GM21786 (cell line): ENCODE measurements around the gene STXBP5L.
"Not testable (repeated sequence)": the region's sequence is repeated elsewhere in the genome, so short reads cannot be mapped to it uniquely, and the experiment has no call there.

Experiments used
- ATAC-seq: cut with Tn5 transposase; IDR thresholded peaks from one replicate; pipeline ENCODE4 v1.9.1; 2021; ENCODE audit not compliant: unreplicated experiment

The STXBP5L gene

GRCh38 chr3:120908030-120908794, at the start of gene STXBP5L:
TSS of gene STXBP5L (plus strand) at chr3:120908205. CDS start at chr3:120909579, 1,374 bp downstream.
- ATAC-seq, result peak; percentile 93

- no peak for ATAC-seq
These were observed 49.5 kb upstream of the STXBP5L start for GRCh38 chr3:120858521-120858920.

- no peak for ATAC-seq
These were observed 43.5 kb upstream of the STXBP5L start for GRCh38 chr3:120864541-120864940.

GRCh38 chr3:120875507-120875906, 32.5 kb upstream of the STXBP5L start:
- no peak for ATAC-seq

GRCh38 chr3:120875989-120876388, 32.0 kb upstream of the STXBP5L start:
- ATAC-seq, result no peak

GRCh38 chr3:120879411-120879810, 28.6 kb upstream of the STXBP5L start:
- ATAC-seq, result no peak

GRCh38 chr3:120892921-120893320, 15.1 kb upstream of the STXBP5L start:
- ATAC-seq, result no peak

- ATAC-seq, result no peak
These were observed 13.5 kb upstream of the STXBP5L start for GRCh38 chr3:120894316-120895057.

- ATAC-seq, result not testable (repeated sequence)
These were observed 6.3 kb upstream of the STXBP5L start for GRCh38 chr3:120901716-120902115.

GRCh38 chr3:120903221-120903620, 4.8 kb upstream of the STXBP5L start:
- ATAC-seq, result no peak

GRCh38 chr3:120907659-120908029, 361 bp upstream of the STXBP5L start:
- no peak for ATAC-seq

- no peak for ATAC-seq
These were observed 993 bp downstream of the STXBP5L start for GRCh38 chr3:120908795-120909601.

GRCh38 chr3:120909602-120909878, 1.5 kb downstream of the STXBP5L start:
- no peak for ATAC-seq

GRCh38 chr3:120926146-120926545, 18.1 kb downstream of the STXBP5L start:
- ATAC-seq, result no peak

- ATAC-seq, result no peak
These were observed 21.0 kb downstream of the STXBP5L start for GRCh38 chr3:120928991-120929390.

- no peak for ATAC-seq
These were observed 23.6 kb downstream of the STXBP5L start for GRCh38 chr3:120931593-120931992.

GRCh38 chr3:120956143-120956542, 48.1 kb downstream of the STXBP5L start:
- ATAC-seq, result no peak

GRCh38 chr3:120982608-120983320, 74.8 kb downstream of the STXBP5L start:
- no peak for ATAC-seq

GRCh38 chr3:120983321-120983665, 75.3 kb downstream of the STXBP5L start:
- no peak for ATAC-seq

- no peak for ATAC-seq
These were observed 75.8 kb downstream of the STXBP5L start for GRCh38 chr3:120983841-120984240.

GRCh38 chr3:120985242-120985641, 77.2 kb downstream of the STXBP5L start:
- ATAC-seq, result no peak
